GM12801 (cell line): ENCODE measurements around the gene CAMK1G.

Experiments
- TF ChIP-seq, protein P1 (sequence below): IDR thresholded peaks from one replicate; pipeline ENCODE4 v1.5.1; 2011; ENCODE audit warnings: control low read depth; ENCODE audit not compliant: insufficient read length; ENCODE audit errors: extremely low read depth

CAMK1G gene

GRCh38 chr1:209655411-209656231 is 72.1 kb downstream of the CAMK1G start:
- TF ChIP-seq, protein P1, sequence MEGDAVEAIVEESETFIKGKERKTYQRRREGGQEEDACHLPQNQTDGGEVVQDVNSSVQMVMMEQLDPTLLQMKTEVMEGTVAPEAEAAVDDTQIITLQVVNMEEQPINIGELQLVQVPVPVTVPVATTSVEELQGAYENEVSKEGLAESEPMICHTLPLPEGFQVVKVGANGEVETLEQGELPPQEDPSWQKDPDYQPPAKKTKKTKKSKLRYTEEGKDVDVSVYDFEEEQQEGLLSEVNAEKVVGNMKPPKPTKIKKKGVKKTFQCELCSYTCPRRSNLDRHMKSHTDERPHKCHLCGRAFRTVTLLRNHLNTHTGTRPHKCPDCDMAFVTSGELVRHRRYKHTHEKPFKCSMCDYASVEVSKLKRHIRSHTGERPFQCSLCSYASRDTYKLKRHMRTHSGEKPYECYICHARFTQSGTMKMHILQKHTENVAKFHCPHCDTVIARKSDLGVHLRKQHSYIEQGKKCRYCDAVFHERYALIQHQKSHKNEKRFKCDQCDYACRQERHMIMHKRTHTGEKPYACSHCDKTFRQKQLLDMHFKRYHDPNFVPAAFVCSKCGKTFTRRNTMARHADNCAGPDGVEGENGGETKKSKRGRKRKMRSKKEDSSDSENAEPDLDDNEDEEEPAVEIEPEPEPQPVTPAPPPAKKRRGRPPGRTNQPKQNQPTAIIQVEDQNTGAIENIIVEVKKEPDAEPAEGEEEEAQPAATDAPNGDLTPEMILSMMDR, result no peak

- TF ChIP-seq, protein P1, result no peak
Observed at GRCh38 chr1:209657140-209657879, 73.8 kb downstream of the CAMK1G start.

- TF ChIP-seq, protein P1, result no peak
Observed at GRCh38 chr1:209657918-209658317, 74.4 kb downstream of the CAMK1G start.

GRCh38 chr1:209659909-209660308 is 76.4 kb downstream of the CAMK1G start:
- TF ChIP-seq, protein P1, result no peak

DNA sequence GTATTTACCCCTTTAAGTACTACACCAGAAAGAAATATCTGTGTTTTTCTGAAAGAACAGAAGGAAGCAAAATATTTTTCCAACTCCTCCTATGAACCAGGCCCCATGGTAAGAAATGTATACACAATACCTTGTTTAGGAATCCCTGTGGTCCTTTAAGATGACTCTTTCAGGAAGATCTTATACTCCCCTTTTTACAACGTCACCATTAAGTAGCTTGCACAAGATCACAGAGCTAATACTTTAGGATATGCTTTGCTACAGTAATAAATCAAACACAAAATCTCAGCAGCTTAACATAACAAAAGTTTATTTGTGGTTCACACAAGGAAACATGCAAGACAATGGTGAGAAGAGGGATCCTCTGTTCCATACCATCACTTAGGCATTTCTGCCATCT is 77.6 kb downstream of the CAMK1G start:
- TF ChIP-seq, protein P1, result no peak

GRCh38 chr1:209662879-209663327 is 79.4 kb downstream of the CAMK1G start:
- TF ChIP-seq, protein P1, result no peak
